Measurements from ENCODE around the gene DET1.
A peak's percentile ranks its signal among the peaks of the same experiment; 100 is the strongest.
"Not testable (repeated sequence)": the region's sequence is repeated elsewhere in the genome, so short reads cannot be mapped to it uniquely, and the experiment has no call there.

Gene DET1

GRCh38 chr15:88493844-88494243 lies 52.6 kb downstream of the DET1 start:
- no peak for DNase-seq (ENCODE audit: low read depth)

- no peak for DNase-seq (ENCODE audit: low read depth)
Measured at GRCh38 chr15:88491158-88491557, 55.3 kb downstream of the DET1 start.

GRCh38 chr15:88490036-88490435 lies 56.4 kb downstream of the DET1 start:
- DNase-seq (ENCODE audit: low read depth), result no peak

- no peak for DNase-seq (ENCODE audit: low read depth)
Measured at GRCh38 chr15:88489321-88489720, 57.2 kb downstream of the DET1 start.

- DNase-seq (ENCODE audit: low read depth), result no peak
Measured at GRCh38 chr15:88487796-88488523, 58.5 kb downstream of the DET1 start.

GRCh38 chr15:88487178-88487795 lies 59.2 kb downstream of the DET1 start:
- DNase-seq (ENCODE audit: low read depth), result no peak

- no peak for DNase-seq (ENCODE audit: low read depth)
Measured at GRCh38 chr15:88484682-88485331, 61.7 kb downstream of the DET1 start.

- DNase-seq (ENCODE audit: low read depth), result no peak
Measured at GRCh38 chr15:88482263-88482662, 64.2 kb downstream of the DET1 start.

- no peak for DNase-seq (ENCODE audit: low read depth)
Measured at GRCh38 chr15:88480981-88481380, 65.5 kb downstream of the DET1 start.

GRCh38 chr15:88479169-88479568 lies 67.3 kb downstream of the DET1 start:
- DNase-seq (ENCODE audit: low read depth), result no peak

- no peak for DNase-seq (ENCODE audit: low read depth)
Measured at GRCh38 chr15:88477904-88478303, 68.6 kb downstream of the DET1 start.

- DNase-seq (ENCODE audit: low read depth), result no peak
Measured at GRCh38 chr15:88477126-88477525, 69.4 kb downstream of the DET1 start.

- no peak for DNase-seq (ENCODE audit: low read depth)
Measured at GRCh38 chr15:88476635-88477060, 69.8 kb downstream of the DET1 start.

- not testable (repeated sequence) for DNase-seq (ENCODE audit: low read depth)
Measured at GRCh38 chr15:88473661-88474293, 72.7 kb downstream of the DET1 start.

- DNase-seq (ENCODE audit: low read depth), result no peak
Measured at GRCh38 chr15:88472225-88472624, 74.3 kb downstream of the DET1 start.

GRCh38 chr15:88470625-88471372 lies 75.7 kb downstream of the DET1 start:
- no peak for DNase-seq (ENCODE audit: low read depth)

GRCh38 chr15:88469321-88469720 lies 77.2 kb downstream of the DET1 start:
- DNase-seq (ENCODE audit: low read depth), result no peak

GRCh38 chr15:88468721-88469120 lies 77.8 kb downstream of the DET1 start:
- DNase-seq (ENCODE audit: low read depth), result not testable (repeated sequence)

GRCh38 chr15:88467935-88468528 lies 78.4 kb downstream of the DET1 start:
- DNase-seq (ENCODE audit: low read depth), result no peak

- DNase-seq (ENCODE audit: low read depth), result peak; percentile 81
Measured at GRCh38 chr15:88467073-88467934, 79.2 kb downstream of the DET1 start, which contains the start of the genes MRPL46 and MRPS11. Gene MRPL46 (minus strand): TSS chr15:88467388. CDS start chr15:88467377, 11 bp downstream. Gene MRPS11 (plus strand): TSS chr15:88467708. CDS start chr15:88467718, 10 bp downstream.
